Activated T-helper 1 cell treated with anti-CD3 and anti-CD28 coated beads, Interleukin-12 subunit alpha, Interleukin-12 subunit beta, Interleukin-2, Interleukin-4 antibody, amounts not matched to agents 30 ng/mL and 10 ng/mL and 1 ng/mL, durations not matched to agents 14 hours and 24 hours and 36 hours (primary cell): ENCODE data around the gene KIRREL3. TPM values are rescaled to one million over a fixed set of nuclear protein-coding genes. Genes with fewer than 3 reads are reported as not detected.

Source experiments
- DNase-seq: peaks from one replicate; pipeline ENCODE4 v3.0.0; 2021; ENCODE audit warnings: low spot score
- H3K27ac Mint-ChIP-seq: one replicate; pipeline ENCODE4 v1.8.0; 2021; ENCODE audit warnings: mild to moderate bottlenecking, mixed read lengths
- H3K27me3 Mint-ChIP-seq: one replicate; pipeline ENCODE4 v1.8.0; 2022; ENCODE audit warnings: mild to moderate bottlenecking, moderate library complexity, mixed read lengths; ENCODE audit not compliant: insufficient read depth
- H3K36me3 Mint-ChIP-seq: one replicate; pipeline ENCODE4 v1.8.0; 2021; ENCODE audit warnings: low read depth, mixed read lengths
- H3K4me1 Mint-ChIP-seq: one replicate; pipeline ENCODE4 v1.8.0; 2021; ENCODE audit warnings: low read depth, mixed read lengths
- H3K4me3 Mint-ChIP-seq: one replicate; pipeline ENCODE4 v1.8.0; 2021; ENCODE audit warnings: mild to moderate bottlenecking, moderate library complexity, mixed read lengths
- H3K9me3 Mint-ChIP-seq: one replicate; pipeline ENCODE4 v1.8.0; 2021; ENCODE audit warnings: mixed read lengths
- intact Hi-C: fragments of 100-400 bp; cut with micrococcal nuclease; formaldehyde crosslinking; loops from one replicate; pipeline ENCODE4 v1.15.1; 2024
- total RNA-seq: library from RNA; stranded (reverse); gene quantifications from 2 replicates; pipeline ENCODE4 v1.2.3, GENCODE V29; 2022

Gene KIRREL3
- total RNA-seq, 1 donor from 2014 or later = not detected

DNA sequence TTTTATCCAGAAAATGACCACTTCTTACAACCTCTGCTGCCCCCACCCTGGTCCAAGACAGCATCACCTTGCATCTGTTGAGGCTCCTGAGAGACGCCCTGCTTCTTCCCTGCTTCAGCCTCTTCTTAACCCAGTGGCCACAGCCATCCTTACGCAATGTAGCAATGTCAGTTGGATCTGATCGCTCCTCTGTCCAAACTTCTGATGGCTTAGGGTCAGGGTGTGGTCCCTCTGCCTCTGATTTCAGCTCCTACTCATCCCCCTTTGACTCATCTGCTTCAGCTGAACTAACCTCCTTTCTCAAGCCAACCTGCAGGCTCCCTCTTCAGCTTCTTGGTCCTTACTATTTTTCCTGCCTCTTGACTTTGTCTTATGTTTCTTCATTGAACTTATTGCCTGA lies 280.8 kb downstream of the KIRREL3 start:
- Mint-ChIP-seq H3K36me3 (no peaks in the 10 kb centered on the region), H3K4me1 (no peaks in the 10 kb centered on the region), H3K27me3 (no peaks in the 10 kb centered on the region), H3K27ac (no peak overlapping the region), H3K4me3 (no peak overlapping the region), H3K9me3 (no peaks in the 10 kb centered on the region)
- DNase-seq = no peak
- intact Hi-C loops = loop anchor here (10.0 kb wide), 1 partner anchor 275 kb away; no protein-coding TSS in a partner anchor

DNA sequence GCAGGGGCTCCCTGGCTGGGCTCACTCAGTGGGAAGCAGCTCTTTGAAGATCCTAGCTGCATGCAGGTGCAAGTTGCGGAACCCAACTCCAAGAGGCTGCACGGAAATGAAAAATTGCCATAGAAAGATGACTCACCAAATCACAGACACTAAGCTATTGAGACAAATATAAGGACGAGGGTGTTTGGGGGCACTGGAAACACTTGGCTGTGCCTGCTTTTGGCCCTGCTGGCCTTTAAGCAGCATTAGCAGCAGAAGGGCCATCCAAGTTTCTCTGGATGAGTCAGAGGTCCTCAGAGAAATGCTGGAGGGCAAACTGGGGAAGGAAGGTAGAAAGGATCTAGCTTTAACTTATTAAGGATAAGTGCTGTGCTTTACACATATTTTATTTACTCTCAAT lies 282.3 kb downstream of the KIRREL3 start:
- Mint-ChIP-seq H3K27me3 (peaks cover 2% of the 10 kb centered on the region), H3K4me1 (no peaks in the 10 kb centered on the region), H3K27ac (no peak overlapping the region), H3K36me3 (no peaks in the 10 kb centered on the region), H3K4me3 (no peak overlapping the region), H3K9me3 (no peaks in the 10 kb centered on the region)
- DNase-seq = no peak
- intact Hi-C loops = loop anchor here (10.0 kb wide), 1 partner anchor 273 kb away; no protein-coding TSS in a partner anchor

DNA sequence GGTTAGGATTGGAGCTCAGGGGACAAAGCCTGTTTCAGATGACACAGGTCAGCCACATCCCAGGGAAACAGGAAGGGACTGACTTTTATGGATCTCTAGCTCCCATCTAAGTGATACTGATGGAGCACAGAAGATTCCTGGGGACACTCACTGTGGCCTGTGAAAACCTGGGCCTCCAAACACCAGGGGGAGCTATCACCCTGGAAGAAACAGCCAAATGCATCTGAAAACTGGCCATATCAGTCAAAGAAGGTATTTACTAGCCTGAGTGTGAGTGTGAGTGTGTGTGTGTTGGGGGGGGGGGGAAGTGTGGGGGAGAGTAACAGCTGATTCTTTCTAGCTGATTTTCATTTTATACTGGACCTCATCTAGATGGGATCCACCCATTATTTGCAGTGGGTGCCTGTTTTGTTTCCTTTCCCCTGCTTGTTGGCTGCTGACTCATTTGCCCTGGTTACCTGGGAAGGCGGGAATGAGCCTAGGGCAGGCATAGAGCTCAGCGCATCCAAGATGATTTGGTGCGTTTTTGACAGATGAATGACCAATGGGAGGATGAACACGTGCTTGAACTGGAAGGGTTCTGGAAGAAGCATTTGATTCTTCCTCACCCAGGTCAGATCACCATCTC lies 284.0 kb downstream of the KIRREL3 start:
- intact Hi-C loops = loop anchor here (1.0 to 10.0 kb wide), 2 partner anchors 272 to 274 kb away; no protein-coding TSS in a partner anchor
- no peak for DNase-seq
- H3K4me1 Mint-ChIP-seq = no peaks in the 10 kb centered on the region
- no peaks in the 10 kb centered on the region for H3K9me3 Mint-ChIP-seq
- peaks cover 2% of the 10 kb centered on the region for H3K27me3 Mint-ChIP-seq
- H3K27ac Mint-ChIP-seq = no peak overlapping the region
- H3K36me3 Mint-ChIP-seq = no peaks in the 10 kb centered on the region
- no peak overlapping the region for H3K4me3 Mint-ChIP-seq

DNA sequence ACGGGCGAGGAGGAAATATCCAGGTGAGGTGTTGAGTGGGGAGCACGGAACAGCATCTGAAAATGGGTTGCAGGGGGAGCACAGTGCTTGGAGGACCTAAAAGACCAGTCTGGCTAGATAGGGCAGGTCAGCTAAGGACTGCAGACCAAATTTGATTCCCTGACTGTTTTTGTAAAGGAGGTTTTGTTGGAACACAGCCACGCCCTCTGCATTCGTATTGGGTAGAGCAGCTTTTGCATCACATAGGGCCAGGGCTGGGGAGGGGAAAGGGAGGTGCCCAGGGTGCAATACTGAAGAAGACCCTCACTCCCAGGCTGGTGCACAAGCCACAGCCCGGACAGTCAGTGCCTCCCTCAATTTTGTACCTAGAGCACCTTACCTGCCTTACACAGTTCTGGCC lies 286.8 kb downstream of the KIRREL3 start:
- Mint-ChIP-seq H3K9me3 (no peaks in the 10 kb centered on the region), H3K4me1 (no peaks in the 10 kb centered on the region), H3K4me3 (no peak overlapping the region), H3K36me3 (no peaks in the 10 kb centered on the region), H3K27me3 (peaks cover 2% of the 10 kb centered on the region), H3K27ac (no peak overlapping the region)
- no peak for DNase-seq
- intact Hi-C loops = loop anchor here (10.0 kb wide), 1 partner anchor 269 kb away; no protein-coding TSS in a partner anchor

DNA sequence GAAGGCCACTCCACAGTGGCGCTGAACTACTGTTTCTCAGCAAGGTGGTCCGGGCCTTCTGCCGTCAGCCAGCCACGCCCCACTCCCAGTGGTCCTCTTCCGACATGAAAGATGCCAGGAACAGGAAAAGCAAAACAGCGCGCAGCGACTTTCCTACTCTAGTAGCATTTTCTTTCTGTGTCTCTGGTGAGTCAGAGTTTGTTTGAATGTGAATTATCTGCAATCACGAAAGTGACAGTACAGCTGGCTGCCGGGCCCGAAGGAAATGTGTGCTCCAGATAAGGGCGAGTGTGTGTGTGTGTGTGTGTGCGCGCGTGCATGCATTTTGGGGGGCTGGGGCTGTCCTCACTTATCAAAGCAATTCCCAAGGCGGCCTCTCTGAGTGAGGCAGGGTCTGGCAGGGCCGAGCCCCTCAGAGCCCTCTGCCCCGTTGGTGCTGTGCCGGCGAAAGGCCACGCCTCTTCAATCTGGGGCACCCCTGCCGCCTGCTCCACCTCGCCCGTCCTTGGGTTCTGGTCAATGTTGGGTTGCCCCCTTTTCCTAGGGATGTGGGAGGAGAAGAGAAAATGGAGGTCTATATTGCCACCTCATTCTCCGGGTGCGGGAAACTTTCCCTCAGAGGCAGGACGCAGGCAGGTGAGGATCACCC lies 288.5 kb downstream of the KIRREL3 start:
- intact Hi-C loops = loop anchor here (10.0 kb wide), 1 partner anchor 267 kb away; no protein-coding TSS in a partner anchor
- Mint-ChIP-seq H3K36me3 (no peaks in the 10 kb centered on the region), H3K27me3 (peaks cover 2% of the 10 kb centered on the region), H3K27ac (no peak overlapping the region), H3K4me1 (no peaks in the 10 kb centered on the region), H3K4me3 (no peak overlapping the region), H3K9me3 (no peaks in the 10 kb centered on the region)
- DNase-seq = no peak

DNA sequence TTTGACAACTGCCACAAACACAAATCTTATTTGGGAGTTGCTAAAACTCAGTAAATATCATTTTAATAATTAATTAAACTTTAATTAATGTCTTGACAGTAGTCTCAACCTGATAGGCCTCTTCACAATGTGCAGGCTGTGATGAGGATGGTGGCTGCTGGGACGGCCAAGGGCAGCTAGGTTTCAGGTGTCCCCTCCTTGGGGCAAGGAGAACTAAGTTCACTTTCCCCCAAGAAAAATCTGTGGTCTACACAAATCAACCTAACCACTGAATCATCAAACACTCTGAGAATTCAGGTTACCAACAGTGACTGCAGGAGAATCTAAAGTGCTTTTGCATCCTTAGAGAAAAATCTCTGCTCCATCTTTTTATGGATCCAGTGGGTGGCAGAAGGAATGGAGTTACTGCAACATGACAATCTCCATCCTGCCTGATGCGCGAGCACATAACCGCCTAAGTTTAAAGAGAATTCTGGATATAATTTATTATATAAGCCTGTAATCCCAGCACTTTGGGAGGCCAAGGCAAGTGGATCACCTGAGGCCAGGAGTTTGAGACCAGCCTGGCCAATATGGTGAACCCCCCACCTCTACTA lies 289.7 kb downstream of the KIRREL3 start:
- Mint-ChIP-seq H3K27ac (no peak overlapping the region), H3K36me3 (no peaks in the 10 kb centered on the region), H3K4me1 (no peaks in the 10 kb centered on the region), H3K4me3 (no peak overlapping the region), H3K9me3 (no peaks in the 10 kb centered on the region), H3K27me3 (peaks cover 2% of the 10 kb centered on the region)
- intact Hi-C loops = loop anchor here (10.0 kb wide), 1 partner anchor 266 kb away; no protein-coding TSS in a partner anchor
- no peak for DNase-seq

DNA sequence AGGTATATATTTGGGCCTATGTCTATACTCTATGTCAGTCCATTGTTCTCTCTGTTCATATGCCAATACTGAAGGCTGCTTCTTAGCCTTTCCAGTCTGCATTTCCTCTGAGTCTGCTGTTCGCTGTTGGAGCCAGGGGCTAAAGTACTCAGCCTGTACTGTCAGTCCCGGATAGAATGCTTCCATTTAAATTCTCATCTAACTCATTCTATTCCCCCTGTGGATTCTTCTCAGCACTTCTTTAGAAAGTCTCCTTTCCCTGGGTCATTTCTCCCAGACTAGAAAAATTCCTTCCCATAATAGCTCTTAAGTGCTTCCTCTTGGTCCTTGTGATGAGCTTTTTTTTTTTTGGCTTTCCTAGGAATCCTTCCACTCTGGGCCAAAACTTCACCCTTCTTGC lies 293.1 kb downstream of the KIRREL3 start:
- no peak overlapping the region for H3K27ac Mint-ChIP-seq
- no peak for DNase-seq
- intact Hi-C loops = no loop called here
- H3K4me1 Mint-ChIP-seq = no peaks in the 10 kb centered on the region
- no peaks in the 10 kb centered on the region for H3K27me3 Mint-ChIP-seq
- H3K36me3 Mint-ChIP-seq = no peaks in the 10 kb centered on the region
- H3K9me3 Mint-ChIP-seq = no peaks in the 10 kb centered on the region
- H3K4me3 Mint-ChIP-seq = no peak overlapping the region

DNA sequence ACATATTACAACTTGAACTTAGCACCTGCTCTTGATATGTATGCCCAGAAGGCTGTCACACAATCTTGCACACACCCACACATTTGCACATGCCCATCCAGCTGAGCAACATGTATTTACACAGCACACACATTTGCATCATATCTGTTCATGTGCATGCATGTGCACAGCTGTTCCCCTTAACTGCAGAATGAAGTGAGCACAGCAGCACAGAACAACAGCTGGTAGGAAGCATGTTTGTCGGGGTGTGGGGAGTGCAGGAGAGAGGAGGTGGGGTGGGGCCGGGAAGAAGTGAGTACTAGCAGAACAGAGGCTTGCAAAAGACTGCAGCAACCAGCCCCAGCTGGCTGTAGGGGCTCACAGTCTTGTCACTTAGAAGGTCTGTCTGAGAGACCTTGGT lies 296.5 kb downstream of the KIRREL3 start:
- intact Hi-C loops = no loop called here
- no peaks in the 10 kb centered on the region for H3K4me1 Mint-ChIP-seq
- H3K36me3 Mint-ChIP-seq = no peaks in the 10 kb centered on the region
- H3K27me3 Mint-ChIP-seq = no peaks in the 10 kb centered on the region
- DNase-seq = no peak
- no peak overlapping the region for H3K4me3 Mint-ChIP-seq
- no peaks in the 10 kb centered on the region for H3K9me3 Mint-ChIP-seq
- H3K27ac Mint-ChIP-seq = no peak overlapping the region

DNA sequence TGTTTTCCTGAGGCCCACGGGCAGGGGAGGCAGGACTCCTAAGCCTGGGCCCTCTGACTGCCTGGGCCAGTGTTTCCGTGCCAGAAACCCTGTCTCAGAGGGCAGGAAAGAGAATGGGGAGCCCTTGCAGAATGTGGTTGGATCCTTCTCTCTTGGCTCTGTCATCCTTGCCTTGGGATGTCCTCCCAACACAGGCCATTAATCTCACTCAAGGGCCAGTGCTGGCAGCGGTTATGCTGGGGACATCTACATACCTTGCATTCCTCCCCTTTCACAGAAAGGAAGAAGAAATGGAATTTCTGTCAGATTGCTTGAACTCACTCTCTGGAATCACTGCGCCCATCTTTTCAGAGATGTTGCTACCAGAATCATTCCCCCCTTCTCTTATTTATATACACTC lies 296.9 kb downstream of the KIRREL3 start:
- H3K27ac Mint-ChIP-seq = no peak overlapping the region
- intact Hi-C loops = no loop called here
- H3K27me3 Mint-ChIP-seq = no peaks in the 10 kb centered on the region
- H3K9me3 Mint-ChIP-seq = no peaks in the 10 kb centered on the region
- no peaks in the 10 kb centered on the region for H3K36me3 Mint-ChIP-seq
- no peak for DNase-seq
- H3K4me1 Mint-ChIP-seq = no peaks in the 10 kb centered on the region
- no peak overlapping the region for H3K4me3 Mint-ChIP-seq

DNA sequence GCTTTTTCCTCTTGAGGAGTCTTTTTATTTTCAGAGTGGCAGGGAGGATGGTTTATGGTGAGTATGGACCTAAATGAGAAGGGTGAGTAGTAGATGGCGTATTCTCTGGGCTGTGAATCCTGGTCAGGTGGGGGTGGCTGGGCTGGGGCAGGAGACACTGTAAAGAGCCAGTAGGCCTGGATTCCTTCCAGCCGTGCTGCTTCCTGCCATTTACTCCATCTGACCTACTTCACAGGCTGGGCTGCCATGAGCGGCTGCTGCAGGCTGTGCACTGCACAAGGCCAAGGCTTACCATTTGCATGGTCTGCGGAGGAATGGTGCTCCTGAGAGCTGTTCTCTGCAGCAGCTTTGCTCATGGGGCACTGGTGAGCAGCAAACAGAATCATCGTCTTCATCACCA lies 297.6 kb downstream of the KIRREL3 start:
- no peaks in the 10 kb centered on the region for H3K36me3 Mint-ChIP-seq
- no peak for DNase-seq
- no peak overlapping the region for H3K27ac Mint-ChIP-seq
- no peak overlapping the region for H3K4me3 Mint-ChIP-seq
- H3K9me3 Mint-ChIP-seq = no peaks in the 10 kb centered on the region
- H3K27me3 Mint-ChIP-seq = no peaks in the 10 kb centered on the region
- intact Hi-C loops = no loop called here
- H3K4me1 Mint-ChIP-seq = no peaks in the 10 kb centered on the region

DNA sequence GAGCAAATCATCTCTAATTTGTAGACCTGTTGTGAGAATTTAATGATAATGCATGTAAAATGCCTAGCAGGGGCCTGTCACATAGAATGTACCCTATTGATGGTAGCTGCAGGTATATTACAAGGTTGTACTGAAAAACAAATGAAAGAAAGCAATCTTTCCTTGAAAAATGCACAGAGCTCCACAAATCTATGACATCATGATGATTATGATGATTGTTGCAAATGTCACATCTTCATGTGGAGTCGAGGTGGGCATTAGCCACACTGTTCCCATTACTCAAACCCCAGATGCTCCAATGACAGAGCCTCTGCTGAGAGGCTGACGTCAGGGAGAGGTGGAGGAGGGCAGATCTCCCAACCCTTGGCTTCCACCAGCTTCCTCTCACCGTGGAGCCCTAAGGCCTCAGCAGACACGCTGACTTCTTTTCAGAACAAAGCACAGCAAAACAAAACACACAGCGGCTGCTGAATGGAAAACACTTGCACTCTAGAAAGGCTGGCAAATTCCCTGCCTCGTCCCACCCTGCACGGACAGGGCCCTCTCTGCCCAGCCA lies 298.3 kb downstream of the KIRREL3 start:
- H3K36me3 Mint-ChIP-seq = no peaks in the 10 kb centered on the region
- H3K27me3 Mint-ChIP-seq = no peaks in the 10 kb centered on the region
- DNase-seq = no peak
- intact Hi-C loops = no loop called here
- no peak overlapping the region for H3K27ac Mint-ChIP-seq
- no peak overlapping the region for H3K4me3 Mint-ChIP-seq
- no peaks in the 10 kb centered on the region for H3K9me3 Mint-ChIP-seq
- H3K4me1 Mint-ChIP-seq = no peaks in the 10 kb centered on the region

DNA sequence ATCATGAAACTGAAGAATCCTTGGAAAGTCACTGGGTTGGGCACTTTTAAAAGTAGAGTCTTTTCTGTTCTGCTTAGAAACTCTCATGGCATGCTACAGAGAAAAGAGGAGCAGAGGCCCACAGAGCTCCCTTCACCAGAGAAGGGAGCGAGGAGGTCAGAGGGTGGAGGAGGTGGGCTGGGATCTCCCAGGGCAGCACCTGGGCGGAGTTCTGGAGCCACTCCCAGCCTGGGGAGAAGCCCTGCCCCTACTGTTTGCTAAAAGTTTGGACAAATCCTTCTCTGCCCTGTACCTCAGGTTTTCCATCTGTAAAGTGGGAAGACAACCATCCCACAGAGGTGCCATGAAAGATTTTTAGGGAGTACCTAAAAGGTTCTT lies 299.1 kb downstream of the KIRREL3 start:
- no peaks in the 10 kb centered on the region for H3K36me3 Mint-ChIP-seq
- H3K27ac Mint-ChIP-seq = no peak overlapping the region
- no peak for DNase-seq
- peaks cover 1% of the 10 kb centered on the region for H3K27me3 Mint-ChIP-seq
- H3K4me3 Mint-ChIP-seq = no peak overlapping the region
- H3K4me1 Mint-ChIP-seq = no peaks in the 10 kb centered on the region
- no peaks in the 10 kb centered on the region for H3K9me3 Mint-ChIP-seq
- intact Hi-C loops = no loop called here
